Nephron progenitor cell (in vitro differentiated cells): ENCODE data around the gene FAM120B.

Experiments
- DNase-seq: peaks from one replicate; pipeline ENCODE4 v3.0.0; 2021
- H3K27ac Mint-ChIP-seq: 2 replicates; pipeline ENCODE4 v1.8.0; 2021; ENCODE audit warnings: mild to moderate bottlenecking, moderate library complexity, mixed read lengths
- H3K27me3 Mint-ChIP-seq: 2 replicates; pipeline ENCODE4 v1.8.0; 2021; ENCODE audit warnings: mild to moderate bottlenecking, low read depth, mixed read lengths; ENCODE audit not compliant: poor library complexity
- H3K36me3 Mint-ChIP-seq: 2 replicates; pipeline ENCODE4 v1.8.0; 2021; ENCODE audit warnings: low read depth, mixed read lengths
- H3K4me1 Mint-ChIP-seq: 2 replicates; pipeline ENCODE4 v1.8.0; 2021; ENCODE audit warnings: mixed read lengths
- H3K4me3 Mint-ChIP-seq: 2 replicates; pipeline ENCODE4 v1.8.0; 2021; ENCODE audit warnings: mild to moderate bottlenecking, moderate library complexity, mixed read lengths
- H3K9me3 Mint-ChIP-seq: 2 replicates; pipeline ENCODE4 v1.8.0; 2021; ENCODE audit warnings: mild to moderate bottlenecking, moderate library complexity, mixed read lengths
- TF ChIP-seq, protein P1 (sequence below): fragments of 200-600 bp; sonication (generic); IDR thresholded peaks from 2 replicates; pipeline ENCODE4 v1.5.0; 2021; ENCODE audit warnings: antibody characterized with exemption

The FAM120B gene

DNA sequence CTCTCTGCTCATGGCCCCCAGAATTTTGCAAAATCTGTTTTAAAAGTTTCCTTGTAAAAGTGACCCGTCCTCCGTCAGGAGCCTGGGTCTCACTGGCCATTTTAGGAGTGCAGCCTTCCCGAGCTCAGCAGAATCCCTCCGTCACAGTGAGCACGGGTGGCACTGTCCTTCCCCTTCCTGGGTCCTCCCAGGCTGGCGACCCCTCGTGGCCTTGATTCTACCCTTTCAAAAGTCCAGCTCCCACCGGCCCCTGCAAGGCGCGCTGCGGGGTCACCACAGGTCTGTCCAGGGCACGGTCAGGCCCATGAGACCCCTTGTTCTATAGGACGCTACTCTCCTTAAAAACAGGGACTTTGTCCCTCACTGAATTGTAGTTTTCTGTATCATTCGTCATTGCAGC, 133.9 kb downstream of the FAM120B start:
- TF ChIP-seq, protein P1, sequence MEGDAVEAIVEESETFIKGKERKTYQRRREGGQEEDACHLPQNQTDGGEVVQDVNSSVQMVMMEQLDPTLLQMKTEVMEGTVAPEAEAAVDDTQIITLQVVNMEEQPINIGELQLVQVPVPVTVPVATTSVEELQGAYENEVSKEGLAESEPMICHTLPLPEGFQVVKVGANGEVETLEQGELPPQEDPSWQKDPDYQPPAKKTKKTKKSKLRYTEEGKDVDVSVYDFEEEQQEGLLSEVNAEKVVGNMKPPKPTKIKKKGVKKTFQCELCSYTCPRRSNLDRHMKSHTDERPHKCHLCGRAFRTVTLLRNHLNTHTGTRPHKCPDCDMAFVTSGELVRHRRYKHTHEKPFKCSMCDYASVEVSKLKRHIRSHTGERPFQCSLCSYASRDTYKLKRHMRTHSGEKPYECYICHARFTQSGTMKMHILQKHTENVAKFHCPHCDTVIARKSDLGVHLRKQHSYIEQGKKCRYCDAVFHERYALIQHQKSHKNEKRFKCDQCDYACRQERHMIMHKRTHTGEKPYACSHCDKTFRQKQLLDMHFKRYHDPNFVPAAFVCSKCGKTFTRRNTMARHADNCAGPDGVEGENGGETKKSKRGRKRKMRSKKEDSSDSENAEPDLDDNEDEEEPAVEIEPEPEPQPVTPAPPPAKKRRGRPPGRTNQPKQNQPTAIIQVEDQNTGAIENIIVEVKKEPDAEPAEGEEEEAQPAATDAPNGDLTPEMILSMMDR, result no peak
- H3K36me3 Mint-ChIP-seq, result peaks cover 8% of the 10 kb centered on the region
- DNase-seq, result no peak
- H3K27me3 Mint-ChIP-seq, result peaks cover 6% of the 10 kb centered on the region
- H3K4me3 Mint-ChIP-seq, result peak overlapping the region; percentile 48
- H3K9me3 Mint-ChIP-seq, result peaks cover 19% of the 10 kb centered on the region
- H3K4me1 Mint-ChIP-seq, result peaks cover 86% of the 10 kb centered on the region
- peak overlapping the region; percentile 66 for H3K27ac Mint-ChIP-seq

DNA sequence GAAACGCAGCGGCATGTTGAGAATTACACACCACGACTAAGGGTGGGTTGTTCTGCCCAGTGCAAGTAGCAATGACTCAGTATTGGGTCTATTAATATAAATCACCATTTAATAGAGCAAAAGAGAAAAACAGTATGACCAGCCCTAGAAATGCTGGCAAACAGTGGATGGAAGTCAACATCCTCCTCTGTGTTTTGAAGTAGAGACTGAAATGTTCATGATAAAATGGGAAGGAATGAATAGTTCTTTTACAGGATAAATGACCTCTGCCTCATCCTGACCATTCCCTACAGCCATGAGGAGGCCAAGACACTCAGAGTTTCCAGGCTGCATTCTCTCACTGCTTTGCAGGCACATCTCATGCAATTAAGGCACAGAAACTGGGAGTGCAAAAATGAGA, 134.8 kb downstream of the FAM120B start:
- no peak for DNase-seq
- H3K4me1 Mint-ChIP-seq, result peaks cover 87% of the 10 kb centered on the region
- no peak overlapping the region for H3K27ac Mint-ChIP-seq
- H3K4me3 Mint-ChIP-seq, result no peak overlapping the region
- peaks cover 6% of the 10 kb centered on the region for H3K36me3 Mint-ChIP-seq
- TF ChIP-seq, protein P1, result no peak
- H3K27me3 Mint-ChIP-seq, result peaks cover 6% of the 10 kb centered on the region
- H3K9me3 Mint-ChIP-seq, result peaks cover 10% of the 10 kb centered on the region

DNA sequence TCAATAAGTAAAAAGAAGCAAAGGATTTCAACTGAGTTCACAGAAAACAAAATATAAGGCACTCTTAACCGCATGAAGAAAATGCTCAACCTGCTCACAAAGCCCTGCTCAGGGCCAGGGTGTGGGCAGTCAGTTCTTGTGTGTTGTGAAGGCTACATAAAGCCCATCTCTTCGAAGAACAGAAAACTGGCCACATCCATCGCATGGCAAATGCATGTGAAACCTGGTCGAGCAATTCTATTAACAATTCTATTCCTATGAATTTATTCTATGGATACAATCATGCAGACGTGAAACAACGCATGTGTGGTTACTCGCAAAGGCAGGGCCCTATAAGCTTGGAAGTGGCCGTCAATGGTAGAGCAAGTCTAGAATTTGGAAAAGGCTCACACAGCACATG, 136.0 kb downstream of the FAM120B start:
- Mint-ChIP-seq H3K9me3 (no peaks in the 10 kb centered on the region), H3K27me3 (peaks cover 6% of the 10 kb centered on the region), H3K4me1 (peaks cover 79% of the 10 kb centered on the region), H3K4me3 (no peak overlapping the region), H3K36me3 (no peaks in the 10 kb centered on the region), H3K27ac (no peak overlapping the region)
- DNase-seq, result no peak
- TF ChIP-seq, protein P1, result no peak

DNA sequence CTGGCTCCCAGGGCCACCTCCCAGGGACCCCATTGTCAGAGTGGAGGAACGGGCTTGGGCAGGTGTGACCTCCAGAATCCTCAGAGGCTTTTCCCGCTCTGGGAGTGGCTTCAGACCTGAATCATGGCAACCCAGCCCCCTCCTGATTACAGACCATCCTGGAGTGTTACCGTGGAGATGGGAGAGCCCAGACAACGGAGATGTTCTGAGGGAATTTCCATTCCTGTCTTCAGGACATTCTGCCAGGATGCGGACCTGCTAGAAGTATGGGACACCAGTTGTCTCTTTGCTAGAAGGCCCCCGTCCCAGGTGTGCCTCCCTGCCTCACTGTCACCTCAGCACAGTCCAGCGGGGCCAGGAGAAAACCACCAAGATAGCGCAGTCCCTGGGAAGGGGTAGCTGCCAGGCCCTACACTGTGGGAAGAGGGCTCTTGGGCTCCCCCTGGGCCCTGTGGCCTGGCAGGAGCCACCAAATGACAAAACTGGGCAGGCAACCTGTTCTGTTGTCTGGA, 136.6 kb downstream of the FAM120B start:
- no peak for DNase-seq
- Mint-ChIP-seq H3K27ac (peak overlapping the region; percentile 16), H3K36me3 (no peaks in the 10 kb centered on the region), H3K9me3 (no peaks in the 10 kb centered on the region), H3K4me3 (no peak overlapping the region), H3K27me3 (peaks cover 6% of the 10 kb centered on the region), H3K4me1 (peaks cover 76% of the 10 kb centered on the region)
- TF ChIP-seq, protein P1, result no peak

DNA sequence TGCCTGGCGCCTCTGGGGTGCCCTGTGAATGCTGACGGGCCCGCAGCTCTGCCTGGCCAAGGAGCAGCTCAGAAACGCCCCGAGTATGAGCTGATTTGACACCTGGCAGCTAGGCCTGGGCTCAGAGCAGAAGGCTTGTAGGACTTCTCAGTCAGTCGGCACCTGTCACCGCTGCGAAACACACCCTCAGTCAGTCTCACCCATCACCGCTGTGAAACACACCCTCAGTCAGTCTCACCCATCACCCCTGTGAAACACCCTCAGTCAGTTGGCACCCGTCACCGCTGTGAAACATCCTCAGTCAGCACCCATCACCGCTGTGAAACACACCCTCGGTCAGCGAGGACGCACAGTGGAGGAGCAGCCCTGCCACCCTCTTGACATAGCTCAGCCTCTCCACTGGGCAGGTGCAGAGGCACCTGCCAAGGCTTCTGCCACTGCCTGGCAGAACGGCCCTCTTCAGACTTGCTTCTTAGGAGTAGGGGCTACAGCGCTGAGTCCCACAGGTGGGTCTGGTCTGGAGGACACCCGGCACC, 137.6 kb downstream of the FAM120B start:
- Mint-ChIP-seq H3K27ac (no peak overlapping the region), H3K36me3 (no peaks in the 10 kb centered on the region), H3K9me3 (no peaks in the 10 kb centered on the region), H3K27me3 (peaks cover 6% of the 10 kb centered on the region), H3K4me3 (no peak overlapping the region), H3K4me1 (peaks cover 78% of the 10 kb centered on the region)
- DNase-seq, result no peak
- TF ChIP-seq, protein P1, result no peak

DNA sequence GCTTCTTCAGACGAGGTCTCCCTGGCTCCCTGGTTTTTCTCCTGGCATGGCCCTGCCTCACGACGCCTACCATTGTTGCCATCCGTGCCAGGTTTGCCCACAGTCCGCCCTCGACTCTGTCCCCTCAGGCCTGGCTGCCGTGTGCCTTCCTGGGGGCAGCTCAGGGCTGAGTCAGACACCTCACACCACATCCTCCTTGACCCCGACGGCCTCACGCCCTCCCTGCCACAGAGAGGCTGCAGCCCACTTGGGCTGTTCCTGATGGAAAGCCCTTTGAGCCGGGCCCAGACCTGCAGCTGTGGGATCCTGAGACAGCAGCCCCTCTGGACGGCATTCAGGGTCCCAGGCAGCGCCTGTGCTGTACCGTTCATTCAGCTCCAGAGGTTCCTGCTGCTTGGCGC, 138.3 kb downstream of the FAM120B start:
- H3K27ac Mint-ChIP-seq, result peak overlapping the region; percentile 69
- peaks cover 6% of the 10 kb centered on the region for H3K27me3 Mint-ChIP-seq
- no peaks in the 10 kb centered on the region for H3K36me3 Mint-ChIP-seq
- no peak overlapping the region for H3K4me3 Mint-ChIP-seq
- peaks cover 78% of the 10 kb centered on the region for H3K4me1 Mint-ChIP-seq
- no peaks in the 10 kb centered on the region for H3K9me3 Mint-ChIP-seq
- no peak for DNase-seq
- TF ChIP-seq, protein P1, result no peak
